BLaER1 (cell line): ENCODE measurements around the gene EFCAB14.

Source experiments
- H3K27ac ChIP-seq: shearing (Covaris generic); formaldehyde crosslinking; 2 replicates; pipeline ENCODE4 v1.8.1; 2022
- H3K27me3 ChIP-seq: shearing (Covaris generic); formaldehyde crosslinking; 2 replicates; pipeline ENCODE4 v1.8.1; 2022
- H3K36me3 ChIP-seq: shearing (Covaris generic); formaldehyde crosslinking; 2 replicates; pipeline ENCODE4 v1.8.1; 2022
- H3K4me1 ChIP-seq: shearing (Covaris generic); formaldehyde crosslinking; 2 replicates; pipeline ENCODE4 v1.8.1; 2022
- H3K4me2 ChIP-seq: shearing (Covaris generic); formaldehyde crosslinking; 2 replicates; pipeline ENCODE4 v1.8.1; 2022
- H3K4me3 ChIP-seq: shearing (Covaris generic); formaldehyde crosslinking; 2 replicates; pipeline ENCODE4 v1.8.1; 2022
- H3K9ac ChIP-seq: shearing (Covaris generic); formaldehyde crosslinking; 2 replicates; pipeline ENCODE4 v1.8.1; 2022
- H3K9me3 ChIP-seq: shearing (Covaris generic); formaldehyde crosslinking; 2 replicates; pipeline ENCODE4 v1.8.1; 2022
- H4K20me1 ChIP-seq: shearing (Covaris generic); formaldehyde crosslinking; 2 replicates; pipeline ENCODE4 v1.8.1; 2022
- Cebpa-rat ChIP-seq: shearing (Covaris generic); IDR thresholded peaks from 2 replicates; pipeline ENCODE4 v1.8.1; 2022

EFCAB14 gene

DNA sequence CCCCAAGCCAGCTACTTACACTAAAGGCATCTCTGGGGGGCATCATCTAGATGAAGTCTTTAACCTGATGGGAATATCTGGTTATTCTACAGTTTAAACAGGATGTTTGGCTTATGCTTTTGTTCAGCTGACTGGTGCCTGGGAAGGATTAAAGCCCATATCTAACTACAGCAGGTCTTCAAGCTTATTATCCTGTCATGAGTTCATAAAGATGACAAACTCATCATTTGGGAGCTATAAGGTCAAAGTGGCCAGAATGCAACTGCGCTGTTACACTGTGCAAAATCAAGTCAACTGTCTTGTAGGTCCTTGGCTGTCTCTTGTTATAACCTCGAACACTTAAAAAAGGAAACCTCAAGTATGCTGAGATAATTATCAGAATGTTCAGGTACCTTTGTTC, 83.7 kb downstream of the EFCAB14 start:
- Histone ChIP-seq H3K27ac (no peak overlapping the region), H3K4me3 (no peak overlapping the region), H4K20me1 (no peaks in the 10 kb centered on the region), H3K9ac (no peak overlapping the region), H3K36me3 (peaks cover 70% of the 10 kb centered on the region), H3K9me3 (no peaks in the 10 kb centered on the region), H3K27me3 (no peaks in the 10 kb centered on the region), H3K4me1 (no peaks in the 10 kb centered on the region), H3K4me2 (no peak overlapping the region)
- no peak for TF ChIP-seq Cebpa-rat

DNA sequence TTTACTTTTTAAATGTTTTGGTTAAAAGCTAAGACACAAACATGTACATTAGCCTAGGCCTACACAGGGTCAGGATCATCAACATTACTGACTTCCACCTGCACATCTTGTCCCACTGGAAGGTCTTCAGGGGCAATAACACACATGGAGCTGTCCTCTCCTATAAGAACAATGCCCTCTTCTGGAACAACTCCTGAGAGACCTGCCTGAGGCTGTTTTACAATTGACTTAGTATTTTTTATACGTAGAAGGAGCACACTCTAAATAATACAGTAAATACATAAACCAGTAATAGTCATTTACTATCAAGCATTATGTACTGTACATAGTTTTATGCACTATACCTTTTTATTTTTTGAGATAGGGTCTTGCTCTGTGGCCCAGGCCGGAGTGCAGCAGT, 88.2 kb downstream of the EFCAB14 start:
- no peaks in the 10 kb centered on the region for H3K9me3 ChIP-seq
- peaks cover 49% of the 10 kb centered on the region for H3K36me3 ChIP-seq
- no peak overlapping the region for H3K4me2 ChIP-seq
- TF ChIP-seq Cebpa-rat: no peak
- H4K20me1 ChIP-seq: no peaks in the 10 kb centered on the region
- no peak overlapping the region for H3K27ac ChIP-seq
- no peak overlapping the region for H3K4me3 ChIP-seq
- no peak overlapping the region for H3K9ac ChIP-seq
- H3K27me3 ChIP-seq: no peaks in the 10 kb centered on the region
- H3K4me1 ChIP-seq: no peaks in the 10 kb centered on the region
